HUDEP-2 (cell line): Measurements from ENCODE around the gene TBCE.

Experiments
- DNase-seq, 76 experiments: peaks; one replicate each; lab custom pipeline; 2025; ENCODE audit not compliant: unreplicated experiment in 76 of 76; lab: John Stamatoyannopoulos, UW

Gene TBCE, protein sequence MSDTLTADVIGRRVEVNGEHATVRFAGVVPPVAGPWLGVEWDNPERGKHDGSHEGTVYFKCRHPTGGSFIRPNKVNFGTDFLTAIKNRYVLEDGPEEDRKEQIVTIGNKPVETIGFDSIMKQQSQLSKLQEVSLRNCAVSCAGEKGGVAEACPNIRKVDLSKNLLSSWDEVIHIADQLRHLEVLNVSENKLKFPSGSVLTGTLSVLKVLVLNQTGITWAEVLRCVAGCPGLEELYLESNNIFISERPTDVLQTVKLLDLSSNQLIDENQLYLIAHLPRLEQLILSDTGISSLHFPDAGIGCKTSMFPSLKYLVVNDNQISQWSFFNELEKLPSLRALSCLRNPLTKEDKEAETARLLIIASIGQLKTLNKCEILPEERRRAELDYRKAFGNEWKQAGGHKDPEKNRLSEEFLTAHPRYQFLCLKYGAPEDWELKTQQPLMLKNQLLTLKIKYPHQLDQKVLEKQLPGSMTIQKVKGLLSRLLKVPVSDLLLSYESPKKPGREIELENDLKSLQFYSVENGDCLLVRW

DNA sequence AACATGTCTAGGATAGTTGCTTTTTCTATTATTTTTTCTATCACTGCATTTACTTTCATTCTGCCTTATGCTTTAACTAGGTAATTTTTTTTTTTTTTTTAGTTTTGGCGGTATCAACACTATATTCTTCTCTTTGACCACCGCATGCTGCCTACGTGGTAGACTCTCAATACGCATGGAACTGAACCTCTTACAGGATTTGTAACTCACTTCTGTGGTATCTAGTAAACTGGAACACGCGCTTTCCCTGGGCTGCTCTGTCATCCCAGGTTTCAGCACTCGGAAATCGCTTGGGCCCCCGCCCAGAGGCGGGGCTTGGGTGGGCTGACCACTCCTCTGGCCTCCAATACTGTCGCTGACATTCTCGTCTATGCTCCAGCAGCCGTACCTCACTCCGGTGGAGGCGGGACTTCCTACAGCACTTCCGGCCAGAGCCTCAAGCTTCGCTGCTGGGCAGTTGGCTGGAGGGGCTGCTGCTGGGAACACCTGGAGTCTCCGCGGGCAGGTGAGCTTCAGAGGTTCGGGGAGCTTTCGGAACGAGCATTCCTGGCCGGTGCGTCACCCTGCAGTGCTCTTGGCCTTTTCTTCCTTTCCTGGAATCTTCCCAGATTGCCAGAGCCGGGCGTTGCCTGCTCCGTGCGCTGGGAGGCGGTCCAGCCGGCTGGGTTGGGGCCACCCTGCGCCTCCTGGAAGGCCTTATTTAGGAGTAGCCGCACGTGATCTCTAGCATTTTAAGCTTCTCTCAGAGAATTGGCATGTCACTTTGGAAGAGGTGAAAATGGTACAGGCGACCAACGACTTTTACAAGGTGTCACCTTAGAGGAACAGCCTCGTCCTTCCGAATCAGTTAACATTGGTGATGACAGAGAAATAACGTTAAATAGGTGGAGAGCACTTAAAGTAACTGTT is at the start of gene TBCE:
Gene TBCE, plus strand, starts transcription at position 428 of the 909 bp plus-strand sequence. CDS start 12,623 bp downstream, outside the sequence.
- peak; percentile 27 to 98 (median 93) for DNase-seq

DNA sequence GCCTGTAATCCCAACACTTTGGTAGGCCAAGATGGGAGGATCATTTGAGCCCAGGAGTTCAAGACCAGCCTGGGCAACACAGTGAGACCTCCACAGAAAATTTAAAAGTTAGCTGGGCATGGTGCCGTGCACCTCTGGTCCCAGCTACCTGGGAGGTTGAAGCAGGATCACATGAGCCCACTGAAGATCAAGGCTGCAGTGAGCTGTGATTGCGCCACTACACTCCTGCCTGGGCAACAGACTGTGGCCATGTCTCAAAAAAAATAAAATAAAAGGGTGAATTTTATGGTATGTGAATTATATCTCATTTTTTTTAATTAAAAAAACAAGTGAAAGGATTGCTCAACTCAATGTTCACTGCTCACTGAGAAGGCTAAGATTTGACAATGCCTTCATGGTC is 48.0 kb upstream of the TBCE start:
- DNase-seq, result no peak

DNA sequence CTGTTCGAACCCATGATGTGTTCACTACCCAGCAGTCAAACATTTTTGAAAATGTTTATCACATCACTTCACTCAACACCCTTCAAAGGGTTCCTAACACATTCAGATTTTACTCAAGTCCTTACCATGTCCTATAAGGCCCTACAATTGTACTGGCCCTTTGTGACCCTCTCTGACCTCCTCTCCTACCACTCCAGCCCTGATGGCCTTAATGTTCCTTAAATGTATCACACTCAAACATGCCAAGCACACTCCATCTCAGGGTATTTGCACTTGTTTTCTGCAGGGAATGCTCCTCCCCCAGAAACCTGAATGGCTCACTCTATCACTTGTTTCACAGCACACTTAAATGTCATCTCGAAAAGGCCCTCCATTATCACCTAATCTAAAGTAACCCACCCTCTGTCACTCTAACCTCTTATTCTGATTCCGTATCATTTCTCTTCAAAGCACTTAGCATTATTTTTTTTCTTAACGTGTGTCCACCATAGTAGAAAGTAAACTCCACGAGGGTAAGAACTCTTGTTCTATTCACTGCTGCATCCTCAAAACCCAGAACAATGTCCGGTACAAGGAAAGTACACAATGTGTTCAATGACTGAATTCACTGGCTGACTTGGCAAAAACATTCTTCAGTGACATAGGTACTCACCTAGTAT is 46.6 kb upstream of the TBCE start:
- no peak for DNase-seq

DNA sequence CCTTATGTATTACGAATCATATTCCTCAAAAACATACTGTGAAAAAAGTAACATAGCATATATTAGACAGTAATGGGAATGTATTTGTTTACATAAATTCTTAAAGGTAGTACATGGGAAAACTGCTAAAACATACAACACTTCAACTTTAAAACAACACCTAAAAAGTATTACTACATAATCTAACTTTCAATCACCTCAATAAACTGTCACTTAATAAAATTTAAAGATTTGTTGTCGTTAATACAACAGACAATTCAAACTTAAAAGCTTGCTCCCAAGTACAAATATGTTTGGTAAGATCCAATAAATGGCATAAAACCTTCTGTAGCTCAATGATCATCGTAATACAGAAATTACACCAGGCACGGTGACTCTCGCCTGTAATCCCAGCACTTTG is 42.9 kb upstream of the TBCE start:
- no peak for DNase-seq

DNA sequence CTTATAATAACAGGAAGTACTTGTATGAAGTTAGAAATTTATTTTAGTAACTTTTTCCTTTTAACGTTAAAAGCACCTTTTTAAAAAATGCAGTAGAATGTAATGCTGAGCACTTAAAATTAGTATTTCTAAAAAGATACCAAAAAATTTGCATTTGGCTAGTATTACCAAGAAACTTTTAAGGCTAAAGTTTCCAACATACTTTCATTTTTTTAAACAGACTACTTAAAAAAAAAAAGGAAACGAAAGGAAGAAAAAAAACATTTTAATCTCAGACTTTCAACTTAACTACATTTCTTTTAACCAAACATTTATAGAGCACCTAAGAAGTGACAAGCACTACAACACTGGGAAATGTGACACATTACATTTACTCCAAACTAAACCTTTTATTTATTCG is 42.1 kb upstream of the TBCE start:
- no peak for DNase-seq

DNA sequence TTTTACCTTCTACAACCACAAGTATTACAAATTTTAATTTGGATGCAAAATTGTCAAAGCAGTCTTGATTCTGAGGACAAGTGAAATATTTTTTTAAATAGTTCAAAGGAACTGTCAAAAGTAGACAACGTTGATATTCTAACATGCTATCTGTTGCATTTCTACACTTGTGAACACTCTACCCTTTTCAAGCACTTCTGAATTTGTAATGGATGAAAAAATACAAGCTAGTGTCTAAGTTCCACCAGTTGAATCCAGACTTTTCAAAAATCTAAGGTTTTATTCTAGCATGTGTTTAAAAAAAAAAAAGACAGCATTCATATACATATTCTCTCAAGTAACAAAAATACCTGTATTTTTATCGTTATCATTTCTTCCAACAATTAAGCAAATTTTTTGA is 41.4 kb upstream of the TBCE start:
- DNase-seq, result no peak

DNA sequence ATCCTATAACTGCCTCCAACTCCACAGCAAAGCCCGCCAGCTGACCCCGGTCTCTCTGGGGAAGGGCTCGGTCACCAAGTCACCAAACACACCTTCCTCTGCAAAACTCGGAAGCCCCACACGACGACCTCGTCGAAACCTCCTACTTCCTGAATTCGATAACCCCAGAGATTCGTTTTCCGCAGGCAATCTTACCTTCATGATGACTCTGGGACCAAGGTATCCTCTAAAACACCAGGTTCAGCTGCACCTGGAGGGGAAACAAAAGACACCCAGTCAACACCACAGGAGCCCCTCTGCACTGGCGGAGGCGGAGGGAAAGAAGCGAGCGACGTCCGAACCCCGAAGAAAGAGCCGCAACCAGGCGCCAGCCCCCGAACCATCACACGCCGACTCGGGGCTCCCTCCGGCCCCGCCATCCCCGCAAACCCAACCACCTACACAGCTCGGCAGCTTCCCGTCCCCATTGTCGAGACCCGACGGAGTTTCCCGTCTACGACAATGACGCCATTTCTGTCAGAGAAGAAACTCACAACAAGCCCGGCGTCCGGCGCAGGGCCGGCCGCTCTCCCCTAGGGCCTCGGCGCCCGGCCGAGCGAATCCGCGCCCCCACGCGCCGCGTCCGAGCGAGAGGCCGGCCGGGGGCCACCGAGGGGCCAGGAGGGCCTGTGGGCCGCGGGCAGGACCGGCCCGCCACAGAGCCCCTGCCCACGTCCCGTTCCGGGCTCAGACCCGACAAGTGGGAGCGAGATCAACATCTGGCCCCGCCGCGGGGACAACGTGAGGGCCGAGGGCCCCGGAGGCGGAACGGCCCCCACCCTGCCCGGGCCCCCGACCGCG is 40.3 kb upstream of the TBCE start:
- DNase-seq, result peak in 18 of 76 experiments; percentile 1 to 44 (median 20)

DNA sequence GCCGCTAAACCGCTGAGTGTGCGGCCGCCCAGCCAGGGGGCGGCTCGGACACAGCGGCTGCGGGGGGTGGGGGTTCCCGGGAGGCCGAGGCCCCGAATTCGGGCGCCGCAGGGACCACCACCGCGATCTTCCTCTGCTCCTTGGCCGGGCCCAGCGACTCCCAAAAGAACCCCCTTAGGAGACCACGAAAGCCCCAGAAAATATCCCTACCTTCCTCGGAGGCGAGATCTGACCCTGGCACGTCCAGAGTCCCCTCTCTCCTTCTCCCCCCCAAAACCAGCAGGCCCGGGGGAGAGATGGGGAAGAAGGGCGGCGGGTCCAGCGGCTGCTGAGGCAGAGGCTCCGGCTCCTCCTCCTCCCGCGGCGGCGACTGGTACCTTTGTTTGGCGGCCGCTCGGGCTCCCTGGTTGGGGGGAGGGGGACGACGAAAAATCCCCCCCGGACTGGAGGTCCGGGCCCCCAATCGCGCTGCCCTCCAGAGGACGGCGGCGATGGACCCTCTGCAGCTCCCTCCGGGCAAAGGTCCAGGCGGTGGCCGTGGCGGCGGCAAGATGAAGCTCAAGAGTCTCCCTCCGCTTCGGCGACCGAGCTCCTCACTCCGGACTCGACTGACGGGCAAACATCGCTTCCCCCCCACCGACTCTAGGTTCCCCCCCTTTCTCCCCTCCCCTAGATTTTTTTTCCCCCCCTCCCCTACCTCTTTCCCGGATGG is 39.5 kb upstream of the TBCE start, which contains the start of gene ARID4B:
Gene ARID4B, minus strand, starts transcription at position 621 of the 712 bp plus-strand sequence. CDS start 1,260 bp downstream, outside the sequence.
- DNase-seq, result peak in 20 of 76 experiments; percentile 19 to 80 (median 58)

DNA sequence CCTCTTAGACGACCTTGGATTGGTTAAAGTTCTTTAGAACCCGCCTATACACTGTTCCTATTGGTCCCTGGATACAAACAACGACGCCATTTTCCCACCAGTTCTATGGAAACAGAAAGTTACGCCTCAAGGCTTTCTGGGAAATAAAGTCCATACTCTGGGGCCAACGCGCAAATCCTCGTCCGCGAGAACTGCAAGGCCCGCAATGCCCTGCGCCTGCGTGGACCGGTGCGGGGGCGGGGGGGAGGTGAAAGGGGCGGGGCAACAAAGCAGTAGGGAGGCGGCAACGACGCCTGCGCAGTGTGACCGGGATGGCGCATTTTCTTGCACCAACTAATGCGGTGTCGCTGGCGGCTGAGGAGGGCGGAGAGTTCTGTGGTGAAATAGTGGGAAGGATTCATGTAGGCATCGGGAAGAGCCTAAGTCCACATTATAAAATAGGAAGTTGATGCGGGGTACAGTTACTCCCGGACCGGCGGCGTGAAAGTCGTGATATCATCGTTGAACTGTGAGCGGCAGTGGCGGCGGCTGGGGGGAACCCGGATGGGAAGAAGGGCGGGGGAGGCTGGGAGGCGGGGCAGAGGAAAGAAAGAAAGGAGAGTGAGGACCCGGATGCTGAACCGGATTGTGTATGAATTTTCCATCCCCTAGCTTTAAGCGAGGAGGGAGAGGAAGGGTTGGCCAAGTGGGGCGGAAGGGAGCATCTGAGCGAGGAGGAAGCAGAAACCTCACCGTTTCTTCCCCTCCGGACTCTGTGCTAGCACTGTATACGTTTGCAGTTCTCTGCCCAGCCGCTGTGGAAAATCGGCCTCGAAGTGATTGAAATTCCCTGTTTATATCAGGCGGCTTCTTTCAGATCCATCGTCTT is 38.7 kb upstream of the TBCE start, which contains the start of gene GGPS1:
Gene GGPS1, plus strand, starts transcription at position 300 of the 868 bp plus-strand sequence. CDS start 6,695 bp downstream, outside the sequence.
- DNase-seq, result peak; percentile 25 to 99 (median 95)

DNA sequence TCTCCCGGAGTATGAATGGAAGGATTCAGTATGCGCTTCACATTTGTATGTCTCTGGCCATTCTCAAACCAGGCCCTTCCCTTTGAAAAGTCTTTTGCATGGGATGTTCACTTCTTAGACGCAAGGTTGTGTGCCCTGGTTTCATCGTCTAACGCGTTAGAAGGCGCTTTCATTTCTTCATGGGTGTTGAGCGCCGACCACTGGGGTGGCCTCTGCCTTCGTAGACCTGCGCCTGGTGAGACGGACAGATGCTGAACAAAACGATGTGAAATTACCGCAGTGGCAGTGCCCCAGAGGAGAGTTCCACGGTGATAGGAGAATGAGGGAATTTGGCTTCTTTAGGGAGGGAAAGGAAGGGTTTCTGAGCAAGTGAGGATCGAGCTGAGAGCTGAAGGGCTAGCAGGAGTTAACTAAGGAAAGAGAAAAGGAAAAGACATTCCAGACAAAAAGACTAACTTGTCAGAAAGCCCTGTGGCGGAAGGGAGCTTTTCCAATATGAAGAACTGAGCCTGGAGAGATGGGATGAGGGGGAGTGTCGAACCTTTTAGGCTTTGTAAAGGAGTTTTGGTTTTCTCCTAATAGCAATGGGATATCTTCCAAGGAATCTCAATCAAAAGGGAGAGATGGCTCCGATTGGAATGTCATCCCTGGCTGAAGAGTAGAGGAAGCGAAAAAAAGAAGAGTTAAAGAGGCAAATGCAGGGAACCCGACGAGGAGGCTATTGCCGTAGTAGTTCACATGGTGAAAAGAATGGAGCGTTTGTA is 37.9 kb upstream of the TBCE start:
- DNase-seq, result peak in 30 of 76 experiments; percentile 7 to 62 (median 30)

DNA sequence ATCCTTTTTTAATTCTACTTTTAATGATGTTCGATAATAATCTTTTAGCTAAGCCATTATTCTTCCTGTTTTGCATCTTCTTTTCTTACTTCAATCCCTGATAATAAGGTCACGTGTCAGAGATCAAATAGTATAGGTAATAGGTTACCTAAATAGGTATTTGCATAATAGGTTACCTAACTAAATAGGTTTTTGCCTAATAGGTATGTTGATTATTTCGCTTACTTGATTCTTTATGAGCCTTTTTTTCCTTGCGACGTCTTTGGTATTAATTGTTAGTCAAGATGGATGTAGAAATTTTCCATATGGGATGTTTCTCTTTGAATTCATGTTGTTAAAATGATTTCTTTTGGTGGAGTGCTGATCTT is 36.3 kb upstream of the TBCE start:
- no peak for DNase-seq

DNA sequence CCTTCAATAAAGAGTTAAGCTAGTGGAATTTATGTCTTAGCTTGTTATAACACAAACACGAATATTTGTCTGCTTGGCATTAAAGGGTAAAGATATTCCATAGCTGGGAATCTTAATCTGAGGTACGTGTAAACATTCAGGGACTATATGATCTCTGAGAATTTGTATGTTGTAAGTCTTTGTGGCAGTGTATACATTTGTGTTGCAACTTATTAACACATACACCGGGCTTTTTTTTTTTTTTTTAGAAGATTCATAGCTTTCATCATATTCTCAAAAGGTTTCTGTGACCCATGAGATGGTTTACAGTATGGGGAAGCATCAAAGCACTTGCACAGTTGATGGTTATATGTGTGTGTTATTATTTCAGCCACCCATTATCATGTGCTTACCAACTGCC is 35.8 kb upstream of the TBCE start:
- DNase-seq, result no peak

DNA sequence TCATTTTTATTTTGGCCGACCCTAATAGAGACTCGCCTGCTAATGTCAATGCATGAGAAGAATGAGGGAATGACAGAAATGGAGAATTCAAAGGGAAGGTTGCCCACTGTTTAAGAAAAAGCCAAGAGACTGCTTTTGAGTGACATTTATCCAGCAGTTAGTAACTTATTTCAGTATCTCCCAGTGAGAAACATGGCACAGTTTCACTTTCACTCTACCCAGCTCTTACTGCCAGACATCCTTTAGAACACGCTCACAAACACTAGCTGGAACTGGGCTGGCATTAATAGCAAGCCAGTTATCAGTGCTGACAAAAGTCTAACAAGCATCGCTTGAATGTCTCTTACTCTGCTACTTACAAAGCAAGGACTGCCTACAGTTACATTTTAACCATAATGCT is 30.3 kb upstream of the TBCE start:
- DNase-seq, result peak in 1 of 76 experiments; percentile 7

DNA sequence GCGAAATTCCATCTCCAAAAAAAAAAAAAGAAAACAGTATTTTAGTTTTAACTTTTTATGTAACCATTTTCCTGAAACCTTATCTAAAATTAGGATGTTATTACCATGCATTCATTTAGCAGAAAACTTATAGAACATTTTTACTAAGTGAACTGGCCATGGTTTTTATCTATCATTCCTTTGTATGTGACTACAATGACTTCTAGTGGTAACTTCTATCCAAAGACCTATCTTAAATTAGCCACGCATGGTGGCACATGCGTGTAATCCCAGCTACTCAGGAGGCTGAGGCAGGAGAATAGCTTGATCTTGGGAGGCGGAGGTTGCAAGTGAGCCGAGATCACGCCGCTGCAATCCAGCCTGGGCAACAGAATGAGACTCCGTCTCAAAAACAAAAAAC is 27.5 kb upstream of the TBCE start:
- DNase-seq, result no peak

DNA sequence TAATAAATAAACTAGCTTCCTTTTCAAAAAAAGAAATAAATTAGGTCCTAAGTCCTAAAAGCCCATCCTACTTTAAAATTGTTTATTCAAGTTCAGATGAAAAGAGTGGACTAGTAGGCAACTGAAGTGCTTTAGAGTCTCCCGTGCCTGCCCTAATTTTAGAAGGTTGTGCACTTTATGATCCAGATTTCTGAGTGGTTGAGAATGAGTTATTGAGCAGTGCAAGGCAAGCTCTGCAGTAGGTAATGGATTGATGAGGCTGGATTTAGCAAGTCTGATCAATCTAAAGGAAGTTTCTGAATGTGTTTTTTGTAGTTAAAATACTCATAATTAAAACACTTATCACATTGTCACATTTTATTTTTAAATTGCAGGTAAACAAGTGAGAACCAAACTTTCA is 25.9 kb upstream of the TBCE start:
- DNase-seq, result no peak

DNA sequence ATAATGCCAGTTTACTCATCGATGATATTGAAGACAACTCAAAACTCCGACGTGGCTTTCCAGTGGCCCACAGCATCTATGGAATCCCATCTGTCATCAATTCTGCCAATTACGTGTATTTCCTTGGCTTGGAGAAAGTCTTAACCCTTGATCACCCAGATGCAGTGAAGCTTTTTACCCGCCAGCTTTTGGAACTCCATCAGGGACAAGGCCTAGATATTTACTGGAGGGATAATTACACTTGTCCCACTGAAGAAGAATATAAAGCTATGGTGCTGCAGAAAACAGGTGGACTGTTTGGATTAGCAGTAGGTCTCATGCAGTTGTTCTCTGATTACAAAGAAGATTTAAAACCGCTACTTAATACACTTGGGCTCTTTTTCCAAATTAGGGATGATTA is 25.2 kb upstream of the TBCE start:
- no peak for DNase-seq

DNA sequence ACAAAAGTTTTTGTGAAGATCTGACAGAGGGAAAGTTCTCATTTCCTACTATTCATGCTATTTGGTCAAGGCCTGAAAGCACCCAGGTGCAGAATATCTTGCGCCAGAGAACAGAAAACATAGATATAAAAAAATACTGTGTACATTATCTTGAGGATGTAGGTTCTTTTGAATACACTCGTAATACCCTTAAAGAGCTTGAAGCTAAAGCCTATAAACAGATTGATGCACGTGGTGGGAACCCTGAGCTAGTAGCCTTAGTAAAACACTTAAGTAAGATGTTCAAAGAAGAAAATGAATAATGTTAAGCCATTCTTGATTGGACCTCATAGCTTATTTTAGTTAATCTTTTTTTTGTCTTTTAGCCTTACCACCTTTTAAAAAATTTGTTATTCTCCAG is 24.8 kb upstream of the TBCE start:
- no peak for DNase-seq
